Measurements from ENCODE around the gene TMEM53.

TMEM53 gene

GRCh38 chr1:44652445-44653106 lies 21.7 kb downstream of the TMEM53 start (continued):
- no peak for TF ChIP-seq ZSCAN23 (tag by site-specific recombination; IDR thresholded peaks at IDR 0.05)
- TF ChIP-seq ZNF610 (tag by site-specific recombination; IDR thresholded peaks at IDR 0.05; ENCODE audit: borderline replicate concordance) = no peak
- peak; percentile 76; the same call in 1 of the 2 replicates for TF ChIP-seq SCRT1 (tag by site-specific recombination; IDR thresholded peaks at IDR 0.05; ENCODE audit: borderline replicate concordance)
- no peak for TF ChIP-seq TCF7L2 (IDR thresholded peaks at IDR 0.05; ENCODE audit: borderline replicate concordance, low read depth, low read length)
- no peak for TF ChIP-seq ZNF211 (tag by site-specific recombination; IDR thresholded peaks at IDR 0.05; ENCODE audit: low read depth)
- no peak for TF ChIP-seq SALL2 (tag by site-specific recombination; IDR thresholded peaks at IDR 0.05; ENCODE audit: borderline replicate concordance)
- TF ChIP-seq ZFP3 (tag by site-specific recombination; IDR thresholded peaks at IDR 0.05; ENCODE audit: low read depth) = no peak
- no peak for TF ChIP-seq ZNF660 (tag by site-specific recombination; IDR thresholded peaks at IDR 0.05)
- TF ChIP-seq, protein P1, sequence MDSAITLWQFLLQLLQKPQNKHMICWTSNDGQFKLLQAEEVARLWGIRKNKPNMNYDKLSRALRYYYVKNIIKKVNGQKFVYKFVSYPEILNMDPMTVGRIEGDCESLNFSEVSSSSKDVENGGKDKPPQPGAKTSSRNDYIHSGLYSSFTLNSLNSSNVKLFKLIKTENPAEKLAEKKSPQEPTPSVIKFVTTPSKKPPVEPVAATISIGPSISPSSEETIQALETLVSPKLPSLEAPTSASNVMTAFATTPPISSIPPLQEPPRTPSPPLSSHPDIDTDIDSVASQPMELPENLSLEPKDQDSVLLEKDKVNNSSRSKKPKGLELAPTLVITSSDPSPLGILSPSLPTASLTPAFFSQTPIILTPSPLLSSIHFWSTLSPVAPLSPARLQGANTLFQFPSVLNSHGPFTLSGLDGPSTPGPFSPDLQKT (IDR thresholded peaks at IDR 0.05; ENCODE audit: borderline replicate concordance, low read depth, low read length) = no peak
- TF ChIP-seq GLIS2 (tag by site-specific recombination; IDR thresholded peaks at IDR 0.05) = peak; percentile 67
- TF ChIP-seq TRIM28 (IDR thresholded peaks at IDR 0.05; ENCODE audit: borderline replicate concordance, low read length) = no peak
- TF ChIP-seq, protein P2, sequence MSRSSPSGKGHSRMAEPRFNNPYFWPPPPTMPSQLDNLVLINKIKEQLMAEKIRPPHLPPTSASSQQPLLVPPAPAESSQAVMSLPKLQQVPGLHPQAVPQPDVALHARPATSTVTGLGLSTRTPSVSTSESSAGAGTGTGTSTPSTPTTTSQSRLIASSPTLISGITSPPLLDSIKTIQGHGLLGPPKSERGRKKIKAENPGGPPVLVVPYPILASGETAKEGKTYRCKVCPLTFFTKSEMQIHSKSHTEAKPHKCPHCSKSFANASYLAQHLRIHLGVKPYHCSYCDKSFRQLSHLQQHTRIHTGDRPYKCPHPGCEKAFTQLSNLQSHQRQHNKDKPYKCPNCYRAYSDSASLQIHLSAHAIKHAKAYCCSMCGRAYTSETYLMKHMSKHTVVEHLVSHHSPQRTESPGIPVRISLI (tag by site-specific recombination; IDR thresholded peaks at IDR 0.05) = no peak
- TF ChIP-seq ZNF529 (tag by site-specific recombination; IDR thresholded peaks at IDR 0.05; ENCODE audit: insufficient replicate concordance) = no peak
- TF ChIP-seq ZEB2 (tag by site-specific recombination; IDR thresholded peaks at IDR 0.05) = no peak; the same call in 1 of the 2 replicates
- no peak for TF ChIP-seq PRDM6 (tag by site-specific recombination; IDR thresholded peaks at IDR 0.05)
- no peak for TF ChIP-seq ZNF518A (tag by site-specific recombination; conservative IDR thresholded peaks at IDR 0.05; ENCODE audit: low read depth)
- TF ChIP-seq ZNF768 (tag by site-specific recombination; IDR thresholded peaks at IDR 0.05) = no peak
- TF ChIP-seq ZNF174 (tag by site-specific recombination; IDR thresholded peaks at IDR 0.05) = no peak
- no peak for TF ChIP-seq KLF1 (tag by site-specific recombination; IDR thresholded peaks at IDR 0.05)
- TF ChIP-seq, protein P3, sequence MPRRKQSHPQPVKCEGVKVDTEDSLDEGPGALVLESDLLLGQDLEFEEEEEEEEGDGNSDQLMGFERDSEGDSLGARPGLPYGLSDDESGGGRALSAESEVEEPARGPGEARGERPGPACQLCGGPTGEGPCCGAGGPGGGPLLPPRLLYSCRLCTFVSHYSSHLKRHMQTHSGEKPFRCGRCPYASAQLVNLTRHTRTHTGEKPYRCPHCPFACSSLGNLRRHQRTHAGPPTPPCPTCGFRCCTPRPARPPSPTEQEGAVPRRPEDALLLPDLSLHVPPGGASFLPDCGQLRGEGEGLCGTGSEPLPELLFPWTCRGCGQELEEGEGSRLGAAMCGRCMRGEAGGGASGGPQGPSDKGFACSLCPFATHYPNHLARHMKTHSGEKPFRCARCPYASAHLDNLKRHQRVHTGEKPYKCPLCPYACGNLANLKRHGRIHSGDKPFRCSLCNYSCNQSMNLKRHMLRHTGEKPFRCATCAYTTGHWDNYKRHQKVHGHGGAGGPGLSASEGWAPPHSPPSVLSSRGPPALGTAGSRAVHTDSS (tag by site-specific recombination; IDR thresholded peaks at IDR 0.05) = no peak
- no peak for TF ChIP-seq ZNF18 (tag by site-specific recombination; IDR thresholded peaks at IDR 0.05)
- TF ChIP-seq, protein P4, sequence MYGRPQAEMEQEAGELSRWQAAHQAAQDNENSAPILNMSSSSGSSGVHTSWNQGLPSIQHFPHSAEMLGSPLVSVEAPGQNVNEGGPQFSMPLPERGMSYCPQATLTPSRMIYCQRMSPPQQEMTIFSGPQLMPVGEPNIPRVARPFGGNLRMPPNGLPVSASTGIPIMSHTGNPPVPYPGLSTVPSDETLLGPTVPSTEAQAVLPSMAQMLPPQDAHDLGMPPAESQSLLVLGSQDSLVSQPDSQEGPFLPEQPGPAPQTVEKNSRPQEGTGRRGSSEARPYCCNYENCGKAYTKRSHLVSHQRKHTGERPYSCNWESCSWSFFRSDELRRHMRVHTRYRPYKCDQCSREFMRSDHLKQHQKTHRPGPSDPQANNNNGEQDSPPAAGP (tag by site-specific recombination; IDR thresholded peaks at IDR 0.05) = peak; percentile 46; the same call in 1 of the 2 replicates
- no peak for TF ChIP-seq BCL11A (tag by site-specific recombination; IDR thresholded peaks at IDR 0.05; ENCODE audit: low read depth)
- no peak for TF ChIP-seq ZNF548 (tag by site-specific recombination; IDR thresholded peaks at IDR 0.05)
- no peak for TF ChIP-seq ZBTB7A (tag by site-specific recombination; IDR thresholded peaks at IDR 0.05; ENCODE audit: low read depth)

Data from HEK293 (cell line).